Thyroid gland (tissue), 4 donors: ENCODE results near the gene CHST12.

Experiments used
- CTCF ChIP-seq, 6 experiments: fragments of 200-600 bp in 3 of 6; fragments of 450-650 bp in 3 of 6; sonication (generic) in 3 of 6; IDR thresholded peaks; one replicate each; pipeline ENCODE4 v1.5.1; 2016 to 2019; ENCODE audit warnings: antibody characterized with exemption in 6 of 6, mild to moderate bottlenecking in 2 of 6, inconsistent platforms in 1 of 6, moderate library complexity in 1 of 6
- POLR2A ChIP-seq, 2 donors: fragments of 450-650 bp; IDR thresholded peaks; one replicate each; pipeline ENCODE4 v1.6.1; 2017; ENCODE audit warnings: antibody characterized with exemption in 2 of 2, mild to moderate bottlenecking in 2 of 2, moderate library complexity in 1 of 2

GRCh38 chr7:2474224-2474623 is 70.8 kb downstream of the CHST12 start:
- TF ChIP-seq CTCF (IDR thresholded peaks at IDR 0.05) = no peak
- no peak for TF ChIP-seq POLR2A (IDR thresholded peaks at IDR 0.05)
